Activated CD4-positive, alpha-beta T cell treated with anti-CD3 and anti-CD28 coated beads, Interleukin-2, amount 50 U/mL, for 1 hour (primary cell): Measurements from ENCODE around the gene PLAAT5.
"Not testable (repeated sequence)": the region's sequence is repeated elsewhere in the genome, so short reads cannot be mapped to it uniquely, and the experiment has no call there.

ENCODE experiments used
- DNase-seq: peaks from one replicate; pipeline ENCODE4 v3.0.0-alpha.2; 2020

The PLAAT5 gene, protein sequence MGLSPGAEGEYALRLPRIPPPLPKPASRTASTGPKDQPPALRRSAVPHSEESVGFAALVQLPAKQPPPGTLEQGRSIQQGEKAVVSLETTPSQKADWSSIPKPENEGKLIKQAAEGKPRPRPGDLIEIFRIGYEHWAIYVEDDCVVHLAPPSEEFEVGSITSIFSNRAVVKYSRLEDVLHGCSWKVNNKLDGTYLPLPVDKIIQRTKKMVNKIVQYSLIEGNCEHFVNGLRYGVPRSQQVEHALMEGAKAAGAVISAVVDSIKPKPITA

DNA sequence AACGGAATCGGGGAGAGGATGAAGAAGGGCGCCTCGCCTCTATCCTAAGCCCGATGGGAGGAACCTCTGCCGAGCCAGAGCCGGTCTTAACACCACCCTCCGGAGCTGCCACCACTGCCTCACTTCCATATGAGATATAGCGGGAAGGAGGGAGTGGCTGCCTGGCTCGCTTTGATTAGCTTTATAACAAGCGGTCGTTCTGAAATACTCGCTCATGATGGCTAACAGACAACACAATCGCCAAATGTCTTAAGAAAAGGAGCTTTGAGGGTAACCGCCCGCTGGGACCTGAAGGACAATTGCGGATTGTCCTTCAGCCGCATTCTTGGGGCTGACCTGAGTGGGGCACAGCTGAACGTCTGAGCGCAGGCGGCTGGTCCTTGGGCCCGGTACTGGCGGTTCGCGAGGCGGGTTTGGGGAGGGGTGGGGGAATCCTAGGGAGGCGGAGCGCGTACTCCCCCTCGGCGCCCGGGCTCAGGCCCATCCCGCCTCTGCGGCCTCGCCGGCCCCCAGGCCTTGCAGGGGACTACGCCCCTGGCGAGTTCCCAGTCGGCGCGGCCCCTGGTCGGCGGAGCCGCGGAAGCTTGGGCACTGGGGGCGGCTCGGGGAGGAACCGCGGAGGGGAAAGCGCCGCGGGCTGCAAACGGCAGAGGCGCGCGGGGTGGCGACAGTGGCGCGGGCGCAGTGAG, at the start of gene PLAAT5:
Gene PLAAT5, minus strand, starts transcription at position 617 of the 689 bp plus-strand sequence. Its CDS starts 133 bp downstream, at position 484.
- peak; percentile 12 for DNase-seq

GRCh38 chr11:63537293-63538101, 46.5 kb upstream of the PLAAT5 start:
- DNase-seq = no peak

- peak; percentile 19 for DNase-seq
Observed at GRCh38 chr11:63536669-63537292, 45.8 kb upstream of the PLAAT5 start, which contains the start of gene PLAAT4. PLAAT4 (plus strand) TSS chr11:63536808; CDS start chr11:63536869, 61 bp downstream.

- DNase-seq = peak; percentile 23
Observed at GRCh38 chr11:63535734-63536133, 44.8 kb upstream of the PLAAT5 start.

DNA sequence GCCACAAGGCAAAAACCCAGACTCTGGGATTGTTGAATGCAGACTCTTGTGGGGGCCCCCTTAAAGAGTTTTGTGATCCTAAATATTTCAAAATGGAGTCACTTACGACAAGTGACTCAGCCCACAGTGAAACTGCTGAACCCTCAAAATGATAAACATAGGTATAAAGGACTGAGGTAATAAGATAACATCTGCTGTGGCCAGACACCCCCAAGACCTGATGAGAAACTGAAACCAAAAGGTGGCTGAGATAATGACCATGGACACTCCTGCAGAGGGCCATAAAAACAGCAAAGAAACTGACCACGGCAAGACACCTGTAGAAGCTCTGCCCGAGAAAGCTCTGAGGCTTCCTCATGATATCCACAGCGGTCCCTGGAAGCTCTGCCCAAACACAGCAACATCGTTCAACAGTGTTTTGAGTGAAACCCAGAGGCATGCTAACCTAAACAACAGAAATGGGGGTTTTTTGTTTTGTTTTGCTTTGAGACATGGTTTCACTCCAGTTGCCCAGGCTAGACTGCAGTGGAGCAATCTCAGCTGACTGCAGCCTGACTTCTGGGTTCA, 44.0 kb upstream of the PLAAT5 start:
- DNase-seq = no peak

DNA sequence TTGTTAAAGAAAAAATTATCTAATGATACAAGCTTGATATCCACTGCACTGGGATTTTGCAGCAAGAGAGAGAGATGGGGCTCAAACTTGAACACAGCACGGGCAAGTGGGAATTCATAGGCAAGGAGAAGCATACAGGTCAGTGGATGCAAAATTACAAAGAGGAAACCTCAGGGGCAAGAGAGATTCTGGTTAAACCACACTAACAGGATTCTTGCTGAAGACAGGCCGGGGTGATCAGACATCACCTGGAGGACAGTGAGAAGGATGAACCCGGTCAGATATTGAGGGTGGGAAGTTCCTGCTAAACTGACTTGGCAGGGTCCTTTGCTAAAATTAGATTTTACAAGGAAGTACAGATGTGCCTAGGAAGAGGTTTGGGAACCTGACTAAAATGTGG, 43.1 kb upstream of the PLAAT5 start:
- DNase-seq = no peak

DNA sequence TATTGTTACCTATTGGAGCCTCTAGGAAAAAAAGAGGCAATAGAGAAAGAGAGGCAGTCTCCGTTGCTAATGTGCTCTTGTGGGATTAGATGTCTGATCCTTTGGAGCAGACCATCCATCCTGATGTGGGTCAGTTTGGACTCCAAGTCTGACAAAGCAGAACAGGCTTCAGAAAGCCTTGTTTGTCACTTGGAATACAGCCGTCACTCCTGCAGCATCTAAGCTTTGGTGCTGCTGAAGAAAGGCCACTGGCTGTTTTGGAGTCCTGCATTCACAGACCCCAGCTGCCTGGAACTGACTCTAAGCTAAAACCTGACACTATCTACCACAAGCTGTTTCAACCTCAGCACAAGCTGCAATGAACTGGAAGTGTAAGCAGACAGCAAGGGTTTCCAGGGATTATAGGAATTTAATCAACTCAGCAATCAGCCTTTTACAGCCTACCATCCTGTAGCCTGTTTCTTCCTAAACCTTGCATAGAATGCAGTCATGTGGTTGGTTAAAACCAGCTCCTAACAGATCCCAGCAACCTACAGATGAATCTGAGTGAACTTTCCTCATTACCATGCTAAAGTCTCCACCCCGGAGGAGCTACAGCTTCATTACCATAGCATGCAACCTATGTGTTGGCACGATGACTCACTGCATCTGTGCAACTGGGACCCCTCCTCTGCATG, 42.0 kb upstream of the PLAAT5 start:
- no peak for DNase-seq

GRCh38 chr11:63532117-63532516, 41.1 kb upstream of the PLAAT5 start:
- DNase-seq = no peak

DNA sequence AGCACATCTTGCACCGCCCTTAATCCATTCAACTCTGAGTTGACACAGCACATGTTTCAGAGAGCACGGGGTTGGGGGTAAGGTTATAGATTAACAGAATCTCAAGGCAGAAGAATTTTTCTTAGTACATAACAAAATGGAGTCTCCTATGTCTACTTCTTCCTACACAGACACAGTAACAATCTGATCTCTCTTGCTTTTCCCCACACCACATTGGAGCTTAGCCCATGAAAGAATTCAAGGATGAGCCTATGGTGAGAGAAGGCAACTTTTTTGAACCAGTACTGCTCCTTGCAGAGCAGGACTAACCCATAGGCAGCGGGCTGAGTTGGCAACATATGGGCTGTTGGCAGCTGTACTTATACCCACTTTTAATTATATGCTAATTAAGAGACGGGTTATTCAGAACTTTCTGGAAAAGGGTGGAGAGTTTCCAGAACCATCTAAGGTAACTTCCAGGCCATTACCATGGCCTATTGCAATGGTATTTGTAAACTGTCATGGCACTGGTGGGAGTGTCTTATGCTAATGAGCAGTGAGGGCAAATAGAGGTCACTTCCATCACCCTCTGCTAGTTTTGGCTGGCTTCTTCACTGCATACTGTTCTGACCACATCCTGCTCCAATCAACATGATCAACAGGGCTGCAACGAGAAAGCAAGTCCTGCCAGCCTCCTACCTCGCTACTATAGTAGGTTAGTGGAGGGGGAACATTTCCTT, 40.3 kb upstream of the PLAAT5 start:
- peak; percentile 42 for DNase-seq

DNA sequence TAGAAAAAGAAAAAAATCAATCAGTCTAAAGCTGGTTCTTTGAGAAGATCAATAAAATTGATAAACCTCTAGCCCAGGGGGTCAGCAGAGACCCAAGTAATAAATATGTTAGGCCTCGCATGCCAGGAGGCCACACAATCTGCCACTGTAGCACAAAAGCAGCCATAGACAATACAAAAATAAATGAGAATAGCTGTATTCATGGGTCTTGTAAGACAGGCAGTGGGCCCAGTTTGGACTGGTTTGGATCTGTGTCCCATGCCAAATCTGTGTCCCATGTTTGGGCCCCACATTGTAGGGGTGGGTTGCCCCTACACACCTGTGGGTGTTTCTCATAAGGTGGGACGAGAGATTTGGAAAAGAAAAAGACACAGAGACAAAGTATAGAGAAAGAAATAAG, 39.1 kb upstream of the PLAAT5 start:
- DNase-seq = no peak

- DNase-seq = not testable (repeated sequence)
Observed at GRCh38 chr11:63529373-63529772, 38.4 kb upstream of the PLAAT5 start.

DNA sequence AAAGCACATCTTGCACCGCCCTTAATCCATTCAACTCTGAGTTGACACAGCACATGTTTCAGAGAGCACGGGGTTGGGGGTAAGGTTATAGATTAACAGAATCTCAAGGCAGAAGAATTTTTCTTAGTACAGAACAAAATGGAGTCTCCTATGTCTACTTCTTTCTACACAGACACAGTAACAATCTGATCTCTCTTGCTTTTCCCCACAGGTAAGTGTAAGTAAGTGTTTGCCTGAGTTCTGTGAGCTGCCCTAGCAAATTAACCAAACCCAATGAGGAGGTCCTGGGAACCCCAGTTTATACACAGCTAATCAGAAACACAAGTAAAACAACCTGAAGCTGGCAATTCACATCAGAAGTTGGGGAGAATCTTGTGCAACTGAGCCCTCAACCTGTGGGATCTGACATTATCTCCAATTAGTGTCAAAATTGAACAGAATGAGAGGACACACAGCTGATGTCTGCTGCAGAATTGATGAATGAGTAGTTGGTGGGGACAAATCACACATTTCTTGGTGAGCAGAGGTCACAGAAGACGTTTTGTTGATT, 37.8 kb upstream of the PLAAT5 start:
- DNase-seq = not testable (repeated sequence)

DNA sequence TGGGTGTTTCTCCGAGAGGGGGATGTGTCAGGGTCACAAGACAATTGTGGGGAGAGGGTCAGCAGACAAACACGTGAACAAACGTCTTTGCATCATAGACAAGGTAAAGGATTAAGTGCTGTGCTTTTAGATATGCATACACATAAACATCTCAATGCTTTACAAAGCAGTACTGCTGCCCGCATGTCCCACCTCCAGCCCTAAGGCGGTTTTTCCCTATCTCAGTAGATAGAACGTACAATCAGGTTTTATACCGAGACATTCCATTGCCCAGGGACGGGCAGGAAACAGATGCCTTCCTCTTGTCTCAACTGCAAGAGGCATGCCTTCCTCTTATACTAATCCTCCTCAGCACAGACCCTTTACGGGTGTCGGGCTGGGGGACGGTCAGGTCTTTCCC, 37.2 kb upstream of the PLAAT5 start:
- DNase-seq = not testable (repeated sequence)

DNA sequence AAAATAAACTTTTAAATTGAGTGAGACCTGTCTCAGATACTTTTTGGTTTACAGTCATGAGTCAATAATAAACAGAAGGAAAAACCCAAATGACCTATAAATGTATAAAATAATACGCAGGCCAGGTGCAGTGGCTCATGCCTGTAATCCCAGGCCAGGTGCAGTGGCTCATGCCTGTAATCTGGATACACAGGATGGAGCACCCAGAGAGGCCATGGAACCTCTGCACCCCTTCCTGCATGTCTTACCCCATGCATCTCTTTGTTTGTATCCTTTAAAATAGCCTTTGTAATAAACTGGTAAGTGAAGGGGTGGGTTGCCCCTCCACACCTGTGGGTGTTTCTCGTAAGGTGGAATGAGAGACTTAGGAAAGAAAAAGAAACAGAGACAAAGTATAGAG, 36.7 kb upstream of the PLAAT5 start:
- DNase-seq = no peak

DNA sequence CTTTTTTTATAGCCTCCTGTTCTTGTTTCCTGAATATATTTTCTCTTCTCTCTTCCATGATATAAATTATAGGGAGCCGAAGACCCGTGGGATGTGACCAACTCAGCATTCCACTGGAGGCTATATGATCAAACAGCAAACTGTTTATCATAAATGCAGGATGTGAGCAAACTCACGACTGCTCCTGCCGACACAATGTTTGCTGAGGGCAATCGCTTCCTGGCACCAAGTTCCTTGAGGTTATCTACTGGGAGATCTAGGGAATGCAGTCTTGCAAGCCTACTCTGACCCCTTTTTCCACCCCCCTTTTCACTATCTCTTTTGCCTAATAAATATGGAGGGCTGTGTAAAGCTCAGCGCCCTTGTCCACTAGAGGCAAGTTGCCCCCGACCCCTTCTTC, 32.2 kb upstream of the PLAAT5 start:
- no peak for DNase-seq

- no peak for DNase-seq
Observed at GRCh38 chr11:63521896-63522295, 30.9 kb upstream of the PLAAT5 start.

DNA sequence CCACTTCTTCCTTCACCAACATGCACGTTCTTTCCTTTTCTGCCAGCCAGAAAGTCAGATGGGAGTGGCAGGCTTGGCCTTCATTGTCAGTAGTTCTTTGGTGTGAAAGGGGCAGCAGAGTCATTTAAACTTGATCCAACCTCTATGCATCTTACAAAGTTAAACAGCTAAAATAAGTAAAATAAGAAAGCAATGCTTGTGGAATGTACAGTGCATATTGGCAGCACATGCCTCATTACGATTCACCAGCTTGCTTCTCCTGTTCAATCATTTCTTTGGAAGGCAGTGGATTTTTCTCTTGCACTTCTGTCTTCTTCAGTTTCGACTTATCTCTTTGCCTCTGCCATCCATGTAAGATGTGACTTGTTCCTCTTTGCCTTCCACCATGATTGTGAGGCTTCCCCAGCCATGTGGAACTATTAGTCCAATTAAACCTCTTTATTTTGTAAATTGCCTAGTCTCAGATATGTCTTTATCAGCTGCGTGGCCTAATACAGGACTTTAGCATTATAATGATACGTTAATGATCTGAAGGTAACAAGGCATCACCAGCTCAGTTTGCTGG, 29.7 kb upstream of the PLAAT5 start:
- DNase-seq = no peak

DNA sequence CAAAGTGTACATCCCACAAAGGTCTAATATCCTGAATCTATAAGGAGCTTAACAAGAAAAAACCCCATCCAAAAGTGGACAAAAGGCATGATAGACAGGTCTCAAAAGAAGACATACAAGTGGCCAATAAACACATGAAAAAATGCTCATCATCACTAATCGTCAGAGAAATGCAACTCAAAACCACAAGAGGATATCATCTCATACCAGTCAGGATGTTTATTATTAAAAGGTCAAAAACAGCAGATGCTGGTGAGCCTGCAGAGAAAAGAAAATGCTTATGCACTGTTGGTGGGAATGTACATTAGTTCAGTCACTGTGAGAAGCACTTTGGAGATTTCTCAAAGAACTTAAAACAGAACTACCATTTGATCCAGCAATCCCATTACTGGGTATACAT, 27.6 kb upstream of the PLAAT5 start:
- no peak for DNase-seq

GRCh38 chr11:63517156-63517555, 26.2 kb upstream of the PLAAT5 start:
- DNase-seq = no peak

DNA sequence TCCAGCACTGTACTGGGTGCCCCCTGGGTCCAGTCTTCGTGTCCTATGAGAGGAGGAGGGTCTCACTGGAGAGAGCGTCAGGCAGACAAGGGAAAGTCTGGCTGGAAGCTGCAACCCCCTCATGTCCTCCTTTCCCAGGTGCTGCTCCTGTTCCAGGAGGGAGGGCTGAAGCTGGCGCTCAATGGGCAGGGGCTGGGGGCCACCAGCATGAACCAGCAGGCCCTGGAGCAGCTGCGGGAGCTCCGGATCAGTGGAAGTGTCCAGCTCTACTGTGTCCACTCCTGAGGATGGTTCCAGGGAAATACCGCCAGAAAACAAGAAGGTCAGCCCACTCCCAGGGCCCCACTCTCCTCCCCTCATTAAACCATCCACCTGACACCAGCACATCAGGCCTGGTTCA, 25.1 kb upstream of the PLAAT5 start:
- no peak for DNase-seq

- DNase-seq = no peak
Observed at GRCh38 chr11:63512816-63513215, 21.8 kb upstream of the PLAAT5 start.
